Kidney (tissue), 14 donors: Measurements from ENCODE around the gene NFAM1. TPM values are rescaled to one million over a fixed set of nuclear protein-coding genes. Genes with fewer than 3 reads are reported as not detected.

Experiments
- DNase-seq, 5 donors: peaks; one replicate each; pipeline ENCODE4 v3.0.0-alpha.2; 2013 to 2020
- FAIRE-seq: peaks from 2 replicates; lab custom pipeline; 2012; peaks lifted over from hg19 to GRCh38; lab: Jason Lieb, UNC
- H3K27ac ChIP-seq, 2 donors: one replicate each; pipeline ENCODE4 v1.7.0; 2013; ENCODE audit warnings: low read depth in 2 of 2, low read length in 2 of 2, inconsistent platforms in 1 of 2
- H3K27me3 ChIP-seq: one replicate; pipeline ENCODE4 v1.7.1; 2013; ENCODE audit warnings: low read length, inconsistent platforms; ENCODE audit not compliant: control insufficient read depth, insufficient read depth
- H3K36me3 ChIP-seq, 3 donors: one replicate each; pipeline versions ENCODE4 v1.7.0 to v1.7.1; 2013; ENCODE audit warnings: low read length in 3 of 3, control low read depth in 1 of 3, inconsistent platforms in 1 of 3; ENCODE audit not compliant: insufficient read depth in 3 of 3, control insufficient read depth in 2 of 3
- H3K4me1 ChIP-seq, 3 donors: one replicate each; pipeline versions ENCODE4 v1.7.0 to v1.7.1; 2013; ENCODE audit warnings: low read length in 3 of 3, inconsistent platforms in 1 of 3, low read depth in 1 of 3; ENCODE audit not compliant: control insufficient read depth in 2 of 3, insufficient read depth in 2 of 3
- H3K4me3 ChIP-seq, 3 donors: one replicate each; pipeline versions ENCODE4 v1.7.0 to v1.8.1; 2013; ENCODE audit warnings: low read length in 3 of 3, control low read depth in 1 of 3, inconsistent platforms in 1 of 3
- H3K9ac ChIP-seq, 3 donors: one replicate each; pipeline versions ENCODE4 v1.7.0 to v1.7.1; 2013; ENCODE audit warnings: low read length in 3 of 3, control low read depth in 1 of 3, inconsistent platforms in 1 of 3
- H3K9me3 ChIP-seq, 3 donors: one replicate each; pipeline versions ENCODE4 v1.7.0 to v1.7.1; 2013; ENCODE audit warnings: low read length in 3 of 3, control low read depth in 1 of 3, inconsistent platforms in 1 of 3; ENCODE audit not compliant: control insufficient read depth in 2 of 3, insufficient read depth in 1 of 3
- CTCF ChIP-seq: IDR thresholded peaks from 3 replicates; pipeline ENCODE4 v1.5.1; 2012; ENCODE audit warnings: mild to moderate bottlenecking, moderate library complexity, borderline replicate concordance; ENCODE audit not compliant: insufficient read depth; ENCODE audit errors: extremely low read depth
- intact Hi-C: fragments of 100-400 bp; cut with DNase I; formaldehyde crosslinking; loops from one replicate; pipeline ENCODE4 v1.11.1; 2022
- polyA plus RNA-seq: library from polyadenylated mRNA; stranded (reverse); fragments of 350-450 nt; fragmentation: Illumina TruSeq; extraction: RNeasy Lipid Tissue Mini Kit (QIAGEN cat#74804); gene quantifications from one replicate; pipeline ENCODE4 v1.2.3, GENCODE V29; 2014; ENCODE audit warnings: low read depth, low replicate concordance; ENCODE audit not compliant: insufficient read depth
- total RNA-seq: library from RNA; stranded (reverse); fragmentation: NEBNext Ultra II Directional; extraction: Animal tissue kit (Norgen Biotek cat#: 25700); gene quantifications from one replicate; pipeline ENCODE4 v1.2.1, GENCODE V29; 2021
- donor health status: control.
- donor health status: control.
- donor health status: control.
- donor health status: control.
- donor health status: control.
- donor health status: DM: yes; HTN: yes; CAD: no.
- donor health status: Normal renal cell carcinoma (clear cell type).

Gene NFAM1
- total and polyA plus RNA-seq, 2 donors from 2014 or later = 0.60 to 7.9 TPM

DNA sequence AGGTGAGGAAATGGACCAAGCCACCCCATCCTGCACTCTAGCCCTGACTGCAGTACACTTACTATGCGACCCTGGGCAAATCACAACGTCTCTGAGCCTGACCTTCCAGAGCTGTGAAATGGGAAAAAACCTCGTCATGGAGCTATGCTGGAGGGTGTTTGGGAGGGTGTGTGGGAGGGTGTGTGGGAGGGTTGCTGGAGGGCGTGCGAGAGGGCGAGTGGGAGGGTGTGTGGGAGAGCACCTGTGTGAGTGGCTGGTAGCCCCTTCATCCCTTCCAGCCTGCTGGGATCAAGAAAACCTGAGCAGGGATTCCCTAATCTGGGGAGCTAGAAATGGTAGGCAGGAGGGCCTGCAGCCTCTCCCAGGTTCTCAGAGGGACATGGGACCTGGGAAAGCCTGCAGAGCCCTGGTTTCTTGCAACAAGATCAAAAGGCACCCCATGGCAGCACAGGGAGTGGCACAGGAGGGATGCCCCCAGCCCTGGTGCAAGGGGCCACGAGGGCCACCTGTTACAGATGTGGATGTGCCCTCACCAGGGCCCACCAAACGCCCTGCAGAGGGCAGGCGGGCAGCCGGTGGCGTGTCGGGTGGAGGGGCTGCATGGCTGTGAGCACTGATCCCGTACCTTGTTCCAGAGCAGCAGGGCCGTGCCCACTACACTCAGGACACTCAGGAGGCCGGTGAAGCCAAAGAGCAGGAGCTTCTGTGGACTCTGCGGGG is 23.2 kb downstream of the NFAM1 start:
- Histone ChIP-seq H3K36me3 (no peaks in the 10 kb centered on the region), H3K27ac (no peak overlapping the region), H3K4me3 (no peak overlapping the region), H3K27me3 (no peaks in the 10 kb centered on the region), H3K4me1 (no peaks in the 10 kb centered on the region), H3K9ac (no peak overlapping the region), H3K9me3 (no peaks in the 10 kb centered on the region)
- FAIRE-seq (no peak), DNase-seq (peak in 1 of 5 donors; percentile 42)
- TF ChIP-seq CTCF = no peak
- intact Hi-C loops = no loop called here

GRCh38 chr22:42408276-42408675 is 23.9 kb downstream of the NFAM1 start:
- no peak for FAIRE-seq
- Histone ChIP-seq H3K9me3 (no peaks in the 10 kb centered on the region), H3K9ac (no peak overlapping the region), H3K27me3 (no peaks in the 10 kb centered on the region), H3K4me3 (no peak overlapping the region), H3K4me1 (no peaks in the 10 kb centered on the region), H3K27ac (no peak overlapping the region), H3K36me3 (no peaks in the 10 kb centered on the region)
- intact Hi-C loops = no loop called here
- DNase-seq = no peak
- no peak for TF ChIP-seq CTCF

DNA sequence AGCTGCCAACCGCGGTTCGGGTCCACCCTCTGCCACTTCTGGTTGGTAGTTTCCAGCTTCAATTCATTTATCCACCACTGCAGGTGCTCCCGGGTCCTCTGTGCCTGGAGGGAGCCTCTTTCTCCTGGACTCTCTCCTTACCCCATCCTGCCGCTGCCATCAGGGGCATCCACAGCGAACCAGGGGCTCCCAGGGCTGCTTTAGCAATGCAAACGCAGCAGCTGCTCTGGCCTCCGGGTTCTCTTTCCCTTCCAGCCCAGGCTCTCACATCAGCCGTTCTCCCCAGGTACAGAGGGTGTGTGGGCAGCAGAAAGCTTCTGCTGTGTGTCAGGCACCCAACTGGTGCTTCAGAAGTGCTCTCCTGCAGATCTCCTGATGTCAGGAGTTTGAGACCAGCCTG is 27.9 kb downstream of the NFAM1 start:
- no peaks in the 10 kb centered on the region for H3K27me3 ChIP-seq
- H3K4me3 ChIP-seq = no peak overlapping the region
- DNase-seq = no peak
- no peak overlapping the region for H3K9ac ChIP-seq
- no peak for TF ChIP-seq CTCF
- peaks cover 0 to 3% (median 0%) of the 10 kb centered on the region in 3 donors for H3K4me1 ChIP-seq
- H3K27ac ChIP-seq = no peak overlapping the region
- intact Hi-C loops = no loop called here
- no peaks in the 10 kb centered on the region for H3K9me3 ChIP-seq
- no peaks in the 10 kb centered on the region for H3K36me3 ChIP-seq
- no peak for FAIRE-seq
